Retinal pigment epithelial cell (primary cell): ENCODE measurements around the gene RHOBTB3.

Experiments used
- DNase-seq: peaks from one replicate; pipeline ENCODE4 v3.0.0-alpha.2; 2010; ENCODE audit warnings: low read depth
- H3K4me3 ChIP-seq: 2 replicates; pipeline ENCODE4 v1.5.1; 2011; ENCODE audit warnings: mild to moderate bottlenecking, low read length, control low read depth, moderate library complexity
- CTCF ChIP-seq: conservative IDR thresholded peaks from 2 replicates; pipeline ENCODE4 v1.5.1; 2011; ENCODE audit warnings: low read depth, low read length, control low read depth, inconsistent platforms

Gene RHOBTB3

GRCh38 chr5:95771892-95772291 lies 40.8 kb downstream of the RHOBTB3 start:
- DNase-seq: no peak
- TF ChIP-seq CTCF: no peak
- H3K4me3 ChIP-seq: no peak overlapping the region

GRCh38 chr5:95773335-95774059 lies 42.4 kb downstream of the RHOBTB3 start:
- H3K4me3 ChIP-seq: no peak overlapping the region
- DNase-seq: no peak
- no peak for TF ChIP-seq CTCF

GRCh38 chr5:95777441-95777840 lies 46.3 kb downstream of the RHOBTB3 start:
- no peak for TF ChIP-seq CTCF
- H3K4me3 ChIP-seq: no peak overlapping the region
- no peak for DNase-seq

GRCh38 chr5:95778713-95779436 lies 47.7 kb downstream of the RHOBTB3 start:
- TF ChIP-seq CTCF: no peak
- DNase-seq: no peak
- H3K4me3 ChIP-seq: no peak overlapping the region

GRCh38 chr5:95779611-95780010 lies 48.5 kb downstream of the RHOBTB3 start:
- TF ChIP-seq CTCF: no peak
- no peak for DNase-seq
- no peak overlapping the region for H3K4me3 ChIP-seq

GRCh38 chr5:95780597-95780996 lies 49.5 kb downstream of the RHOBTB3 start:
- DNase-seq: no peak
- no peak overlapping the region for H3K4me3 ChIP-seq
- TF ChIP-seq CTCF: no peak

- DNase-seq: no peak
- peak; percentile 92 for TF ChIP-seq CTCF
- H3K4me3 ChIP-seq: no peak overlapping the region
Measured at GRCh38 chr5:95781101-95781583, 50.0 kb downstream of the RHOBTB3 start.
